IPS DF 19.7 (cell line): ENCODE data around the gene ALG1.
"Not testable (repeated sequence)": the region's sequence is repeated elsewhere in the genome, so short reads cannot be mapped to it uniquely, and the experiment has no call there.

Source experiments
- DNase-seq: peaks from one replicate; pipeline ENCODE4 v3.0.0-alpha.2; 2013; ENCODE audit warnings: low read depth, low spot score

The ALG1 gene

GRCh38 chr16:5073279-5073629 lies 1.6 kb downstream of the ALG1 start:
- no peak for DNase-seq

DNA sequence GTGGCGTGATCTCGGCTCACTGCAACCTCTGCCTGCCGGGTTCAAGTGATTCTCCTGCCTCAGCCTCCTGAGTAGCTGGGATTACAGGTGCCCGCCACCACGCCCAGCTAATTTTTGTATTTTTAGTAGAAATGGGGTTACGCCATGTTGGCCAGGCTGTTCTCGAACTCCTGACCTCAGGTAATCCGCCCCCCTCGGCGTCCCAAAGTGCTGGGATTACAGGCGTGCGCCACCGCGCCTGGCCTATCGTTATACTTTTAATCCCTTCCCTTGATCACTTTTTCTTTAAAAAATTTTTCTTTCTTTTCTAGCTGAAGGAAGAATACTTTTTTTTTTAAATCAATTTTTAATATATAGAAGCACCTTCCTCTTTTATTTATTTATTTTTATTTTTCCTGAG lies 2.1 kb downstream of the ALG1 start:
- not testable (repeated sequence) for DNase-seq

DNA sequence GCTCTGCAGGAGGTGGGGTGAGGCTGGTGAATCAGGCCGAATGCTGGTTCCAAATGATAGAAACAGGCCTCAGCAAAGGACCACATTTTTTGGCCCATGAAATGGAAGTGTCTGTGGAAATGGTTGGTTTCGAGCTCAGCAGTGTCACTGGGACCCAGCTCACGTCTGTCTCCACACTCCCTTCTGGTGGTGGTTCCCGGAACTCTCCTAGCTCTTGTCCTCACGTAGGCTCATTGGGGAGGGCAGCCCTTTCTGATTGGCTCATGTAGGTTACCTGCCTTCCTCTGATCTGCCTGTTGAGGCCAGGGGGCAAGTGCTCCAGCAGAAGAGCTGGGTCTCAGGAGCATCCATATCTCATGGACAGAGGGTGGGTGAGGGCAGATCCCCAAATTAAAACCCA lies 4.0 kb downstream of the ALG1 start:
- DNase-seq = no peak

GRCh38 chr16:5077304-5077703 lies 5.7 kb downstream of the ALG1 start:
- DNase-seq = no peak

DNA sequence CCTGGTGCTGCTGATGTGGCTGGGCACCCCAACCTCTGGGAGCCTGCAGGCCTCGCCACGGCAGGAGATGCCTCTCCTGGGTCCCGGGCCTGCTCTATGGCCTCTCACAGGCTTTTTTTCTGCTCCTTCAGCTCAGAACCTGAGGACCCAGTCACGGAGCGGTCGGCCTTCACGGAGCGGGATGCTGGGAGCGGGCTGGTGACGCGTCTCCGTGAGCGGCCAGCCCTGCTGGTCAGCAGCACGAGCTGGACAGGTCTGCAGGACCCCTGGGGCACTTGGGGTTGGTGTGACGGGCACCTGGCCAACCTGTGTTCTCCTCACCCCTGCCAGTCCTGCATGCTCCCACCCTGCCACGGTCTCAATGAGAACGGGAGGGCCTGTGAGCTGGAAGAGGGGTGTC lies 7.0 kb downstream of the ALG1 start:
- no peak for DNase-seq

DNA sequence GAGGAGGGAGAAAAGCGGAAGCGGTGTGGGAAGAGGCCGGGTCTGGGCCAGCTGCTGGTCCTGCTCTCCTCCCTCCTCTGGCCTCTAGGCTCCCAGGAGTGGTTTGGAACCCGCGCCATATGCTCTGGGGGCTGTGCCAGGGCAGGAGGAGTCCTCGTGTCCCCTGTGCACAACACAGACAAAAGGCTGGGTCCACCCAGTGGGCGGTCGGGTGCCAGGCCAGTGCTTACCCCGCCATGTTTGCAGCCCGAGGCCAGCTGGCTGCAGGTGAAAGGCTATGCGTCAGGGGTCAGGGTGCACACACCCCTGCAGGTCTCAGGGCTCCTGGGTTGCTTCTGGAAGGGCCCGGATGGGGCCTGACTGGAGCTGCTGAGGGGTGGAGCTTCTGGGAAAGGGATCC lies 8.8 kb downstream of the ALG1 start:
- not testable (repeated sequence) for DNase-seq

GRCh38 chr16:5080996-5081395 lies 9.4 kb downstream of the ALG1 start:
- DNase-seq = not testable (repeated sequence)

DNA sequence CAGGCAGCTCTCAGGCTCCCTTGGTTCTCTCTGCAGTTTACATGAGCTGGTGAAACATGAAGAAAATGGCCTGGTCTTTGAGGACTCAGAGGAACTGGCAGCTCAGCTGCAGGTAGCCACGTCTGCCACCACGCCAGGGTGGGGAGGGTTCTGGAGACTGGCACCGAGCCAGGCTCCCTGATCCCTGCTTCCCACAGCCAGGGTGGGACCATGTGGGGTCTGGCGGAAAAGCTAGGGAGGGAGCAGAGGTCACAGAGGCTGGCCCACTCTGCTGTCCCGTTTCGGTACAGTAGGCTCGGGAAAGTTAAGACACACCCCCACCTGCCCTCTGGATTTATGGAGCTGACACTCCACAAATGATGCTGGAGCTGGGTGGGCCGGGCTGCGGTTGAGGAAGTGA lies 12.0 kb downstream of the ALG1 start:
- not testable (repeated sequence) for DNase-seq

GRCh38 chr16:5084099-5084731 lies 12.6 kb downstream of the ALG1 start:
- DNase-seq = not testable (repeated sequence)

GRCh38 chr16:5084802-5085201 lies 13.2 kb downstream of the ALG1 start:
- not testable (repeated sequence) for DNase-seq

DNA sequence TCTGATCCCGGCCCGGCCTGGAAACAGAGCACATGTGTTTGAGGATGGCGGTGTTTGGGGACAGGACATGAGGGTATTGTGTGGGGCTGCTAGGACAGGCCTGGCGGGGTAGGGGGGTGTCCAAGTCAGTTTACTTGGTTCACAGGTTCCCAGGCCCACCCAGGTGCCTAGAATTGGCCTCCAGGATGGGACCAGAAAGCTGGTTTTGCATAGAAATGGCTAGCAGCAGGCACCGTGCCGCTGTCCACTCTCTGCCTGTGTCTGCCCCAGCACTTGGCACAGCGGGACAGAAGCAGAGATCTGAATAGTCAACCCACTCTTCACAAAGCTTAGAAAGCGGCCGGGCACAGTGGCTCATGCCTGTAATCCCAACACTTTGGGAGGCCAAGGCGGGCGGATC lies 14.1 kb downstream of the ALG1 start:
- not testable (repeated sequence) for DNase-seq

DNA sequence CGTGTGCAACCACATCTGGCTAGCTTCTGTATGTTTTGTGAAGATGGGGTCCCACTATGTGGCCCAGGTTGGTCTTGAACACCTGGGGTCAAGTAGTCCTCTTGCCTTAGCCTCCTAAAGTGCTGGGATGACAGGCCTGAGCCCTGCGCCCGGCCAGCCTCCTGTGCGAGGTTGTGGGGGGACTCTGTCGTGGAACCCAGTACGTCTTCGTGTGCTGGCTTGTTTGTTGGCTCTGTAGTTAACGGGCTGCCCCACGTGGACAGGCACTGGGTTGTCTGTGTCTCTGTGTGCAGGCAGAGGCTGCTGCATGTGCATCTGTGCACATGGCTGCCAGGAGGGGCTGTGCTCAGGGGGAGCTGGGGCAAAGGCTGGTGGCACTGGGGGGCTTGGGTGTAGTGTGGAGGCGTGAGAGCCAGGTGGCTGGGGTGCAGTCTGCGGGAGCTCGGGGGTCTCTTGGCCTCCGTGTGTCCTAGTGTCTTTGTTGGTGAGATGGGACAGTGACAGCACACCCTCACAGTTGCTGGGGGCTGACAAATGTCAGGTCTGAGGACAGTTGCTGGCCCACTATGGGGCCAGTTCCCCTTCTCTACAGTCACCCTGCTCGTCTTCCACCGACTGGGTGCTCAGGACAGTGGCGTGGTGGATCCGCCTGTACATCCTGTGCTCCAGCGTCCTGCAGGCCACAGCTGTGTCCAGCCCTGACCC lies 16.6 kb downstream of the ALG1 start:
- DNase-seq = not testable (repeated sequence)

DNA sequence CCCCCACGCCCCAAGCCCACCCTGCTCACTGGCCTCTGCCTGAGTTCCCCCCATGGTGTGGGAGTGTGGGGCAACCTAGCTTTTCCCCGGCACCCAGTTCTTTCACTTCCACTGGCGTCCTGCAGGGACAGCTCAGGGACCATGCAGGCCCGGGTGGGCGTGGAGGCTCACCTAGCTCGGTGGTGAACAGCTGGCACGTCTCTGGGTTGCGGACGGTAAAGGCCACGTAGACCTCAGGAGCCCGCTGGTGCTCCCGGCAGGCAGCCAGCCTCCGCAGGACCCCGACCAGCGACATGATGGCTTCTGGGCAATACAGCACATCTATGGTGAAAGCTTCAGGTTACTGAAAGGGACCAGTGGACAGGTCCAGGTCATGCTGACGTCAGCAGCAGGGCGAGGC lies 17.3 kb downstream of the ALG1 start:
- not testable (repeated sequence) for DNase-seq

DNA sequence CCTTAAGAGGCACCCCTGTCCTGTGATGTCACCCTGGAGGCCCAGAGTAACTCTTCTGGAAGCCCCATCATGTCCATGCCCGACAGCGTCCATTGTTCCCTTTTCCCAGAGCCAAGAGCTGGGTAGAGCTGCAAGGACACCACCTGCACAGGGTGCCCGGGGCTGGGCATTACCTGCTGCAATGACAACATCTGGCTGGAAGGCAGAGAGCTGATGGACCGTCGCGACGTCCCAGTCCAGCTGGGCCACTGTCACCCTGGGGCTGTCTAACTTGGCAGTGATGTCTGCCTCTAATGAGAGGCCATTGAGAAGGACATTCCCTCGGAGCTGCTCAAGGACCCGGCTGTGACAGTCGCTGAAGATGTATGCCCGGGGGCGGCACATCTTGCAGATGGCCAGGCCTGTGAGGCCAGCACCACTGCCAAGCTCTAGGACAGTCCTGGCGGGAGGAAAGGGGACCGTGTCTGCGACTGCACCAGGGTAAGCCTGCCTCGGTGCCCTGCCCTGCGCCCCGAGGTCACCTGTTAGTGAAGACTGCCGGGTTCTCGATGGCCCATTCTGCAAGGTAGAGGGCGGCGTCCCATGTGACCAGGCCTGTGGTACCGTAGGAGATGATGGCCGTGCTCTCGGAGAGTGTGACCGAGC lies 18.4 kb downstream of the ALG1 start:
- DNase-seq = not testable (repeated sequence)

GRCh38 chr16:5090592-5090991 lies 18.9 kb downstream of the ALG1 start:
- DNase-seq = not testable (repeated sequence)

DNA sequence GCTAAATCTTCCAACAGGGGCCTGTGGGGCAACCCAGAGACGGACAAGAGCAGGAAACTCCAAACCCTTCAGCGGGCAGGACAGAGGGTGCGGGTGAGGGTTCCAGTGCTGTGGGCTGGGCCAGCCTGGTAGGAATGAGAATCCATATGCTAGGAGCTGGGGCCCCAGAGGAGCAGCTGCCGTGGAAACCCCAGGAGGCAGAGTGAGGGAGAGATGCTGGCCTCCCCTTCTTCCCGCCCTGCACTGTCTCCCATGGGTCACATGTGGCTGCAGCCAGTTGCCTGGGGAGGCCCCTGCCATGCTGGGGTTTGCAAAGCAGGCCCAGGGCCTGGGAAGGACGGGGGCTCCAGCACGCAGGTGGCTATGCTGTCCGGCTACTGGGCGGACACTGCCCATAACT lies 21.4 kb downstream of the ALG1 start:
- not testable (repeated sequence) for DNase-seq

DNA sequence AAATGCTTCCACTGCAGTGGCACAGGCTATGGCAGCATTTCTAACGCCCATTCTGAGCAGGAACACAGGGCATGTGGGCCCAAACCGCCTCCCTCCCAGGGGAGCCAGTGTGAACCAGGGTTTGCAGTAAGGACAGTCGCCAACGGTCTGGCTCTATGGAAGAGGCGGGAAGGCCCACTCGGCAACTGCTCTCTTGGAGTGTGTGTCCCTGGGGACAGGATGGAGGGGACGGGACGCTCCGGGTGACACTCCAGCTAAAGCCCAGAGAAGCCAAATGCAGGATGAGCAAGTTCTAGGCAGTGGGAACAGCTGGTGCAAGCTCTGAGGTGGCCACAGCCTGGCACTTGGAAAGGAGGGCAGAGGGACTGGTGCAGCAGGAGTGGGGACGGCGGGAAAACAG lies 22.1 kb downstream of the ALG1 start:
- not testable (repeated sequence) for DNase-seq

GRCh38 chr16:5095145-5095830 lies 23.6 kb downstream of the ALG1 start:
- not testable (repeated sequence) for DNase-seq

- not testable (repeated sequence) for DNase-seq
Observed at GRCh38 chr16:5096437-5097060, 24.9 kb downstream of the ALG1 start.

DNA sequence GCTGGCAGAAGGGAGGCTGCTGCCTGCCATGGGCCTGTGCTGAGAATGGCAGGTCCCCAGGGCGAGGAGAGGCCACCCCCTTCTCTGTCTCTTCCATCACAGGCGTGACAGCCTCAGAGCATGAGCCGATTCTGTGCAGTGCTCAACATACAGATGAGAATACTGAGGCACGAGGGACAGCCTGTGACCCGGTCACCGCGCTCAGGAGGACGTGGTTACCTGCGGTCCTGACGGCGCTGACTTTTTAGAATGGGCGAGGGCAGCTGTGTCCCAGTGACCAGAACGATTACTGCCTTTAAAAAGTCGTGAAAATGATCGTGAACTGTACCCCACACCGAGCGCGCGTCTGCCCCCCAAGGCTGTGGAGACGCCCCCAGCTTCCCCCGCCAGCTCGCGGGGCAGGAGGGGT lies 25.4 kb downstream of the ALG1 start:
- DNase-seq = not testable (repeated sequence)

GRCh38 chr16:5097470-5098220 lies 26.0 kb downstream of the ALG1 start, which contains the start of gene EEF2KMT:
Gene EEF2KMT (minus strand): TSS chr16:5097795. CDS start chr16:5097739, 56 bp downstream.
- not testable (repeated sequence) for DNase-seq
